NCI-H82 (cell line): ENCODE data around the gene DYDC2.

Source experiments
- DNase-seq: peaks from one replicate; lab custom pipeline; 2025; lab: John Stamatoyannopoulos, UW

DYDC2 gene

GRCh38 chr10:80371467-80371866 is 14.9 kb downstream of the DYDC2 start:
- DNase-seq: no peak

- DNase-seq: peak; percentile 6
These were observed 16.1 kb downstream of the DYDC2 start for GRCh38 chr10:80372675-80373074.

- DNase-seq: no peak
These were observed 16.9 kb downstream of the DYDC2 start for GRCh38 chr10:80373502-80373901.

GRCh38 chr10:80379701-80380100 is 23.1 kb downstream of the DYDC2 start:
- no peak for DNase-seq

- DNase-seq: no peak
These were observed 23.6 kb downstream of the DYDC2 start for GRCh38 chr10:80380185-80380584.

- DNase-seq: peak; percentile 48
These were observed 26.4 kb downstream of the DYDC2 start for GRCh38 chr10:80382989-80383388.

GRCh38 chr10:80390740-80391139 is 34.2 kb downstream of the DYDC2 start:
- DNase-seq: no peak

- DNase-seq: no peak
These were observed 35.7 kb downstream of the DYDC2 start for GRCh38 chr10:80392250-80392649.

GRCh38 chr10:80394358-80394916 is 37.9 kb downstream of the DYDC2 start:
- no peak for DNase-seq

GRCh38 chr10:80397014-80397413 is 40.4 kb downstream of the DYDC2 start:
- no peak for DNase-seq

- no peak for DNase-seq
These were observed 43.7 kb downstream of the DYDC2 start for GRCh38 chr10:80400136-80400804.

- DNase-seq: no peak
These were observed 48.5 kb downstream of the DYDC2 start for GRCh38 chr10:80405035-80405434.

GRCh38 chr10:80405626-80406025 is 49.0 kb downstream of the DYDC2 start:
- peak; percentile 79 for DNase-seq

- DNase-seq: no peak
These were observed 49.6 kb downstream of the DYDC2 start for GRCh38 chr10:80406204-80406603.

- peak; percentile 57 for DNase-seq
These were observed 51.2 kb downstream of the DYDC2 start for GRCh38 chr10:80407812-80408241.

GRCh38 chr10:80408242-80409101 is 51.9 kb downstream of the DYDC2 start, which contains the start of gene PRXL2A:
TSS of gene PRXL2A (plus strand) at chr10:80408551. CDS start at chr10:80420468, 11,917 bp downstream.
- peak; percentile 91 for DNase-seq

- peak; percentile 15 for DNase-seq
These were observed 52.5 kb downstream of the DYDC2 start for GRCh38 chr10:80409121-80409520.

GRCh38 chr10:80410122-80410521 is 53.5 kb downstream of the DYDC2 start:
- peak; percentile 7 for DNase-seq

GRCh38 chr10:80410578-80411145 is 54.1 kb downstream of the DYDC2 start:
- peak; percentile 37 for DNase-seq

GRCh38 chr10:80411267-80411668 is 54.7 kb downstream of the DYDC2 start:
- DNase-seq: peak; percentile 90

GRCh38 chr10:80411681-80412220 is 55.2 kb downstream of the DYDC2 start:
- no peak for DNase-seq

GRCh38 chr10:80412486-80412885 is 55.9 kb downstream of the DYDC2 start:
- peak; percentile 19 for DNase-seq
